A673 (cell line): ENCODE data around the gene MTHFSD. TPM values are rescaled to one million over a fixed set of nuclear protein-coding genes. Genes with fewer than 3 reads are reported as not detected.

Experiments used
- BruUV-seq: library from RNA; stranded (reverse); fragments of 400-500 nt; replicated peaks from 2 replicates; lab custom pipeline; 2021; lab: Mats Ljungman, UMichigan
- CTCF ChIA-PET: fragments of 300-600 bp; sonication (Branson Sonifier 250); formaldehyde crosslinking; loops from one replicate; lab custom pipeline; 2022; ENCODE audit warnings: antibody characterized with exemption; lab: Charles Lee
- POLR2A ChIA-PET: fragments of 300-600 bp; sonication (Branson Sonifier 250); formaldehyde crosslinking; loops from one replicate; lab custom pipeline; 2022; ENCODE audit warnings: antibody characterized with exemption; ENCODE audit not compliant: low non-redundant PET; lab: Charles Lee
- DNase-seq: peaks from one replicate; pipeline ENCODE4 v3.0.0-alpha.2; 2015; ENCODE audit warnings: low spot score
- H3K27ac ChIP-seq: fragments of 200-600 bp; sonication (generic); 2 replicates; pipeline ENCODE4 v1.5.1; 2016; ENCODE audit warnings: mixed run types, low read depth, mild to moderate bottlenecking, mixed read lengths, antibody characterized with exemption, low read length; ENCODE audit not compliant: poor library complexity, severe bottlenecking
- H3K27me3 ChIP-seq: fragments of 200-600 bp; sonication (generic); replicated peaks from 2 replicates; pipeline ENCODE4 v1.6.1; 2017; ENCODE audit warnings: mixed run types, low read depth, mild to moderate bottlenecking, mixed read lengths, antibody characterized with exemption, low read length; ENCODE audit not compliant: insufficient read depth, poor library complexity
- H3K36me3 ChIP-seq: fragments of 200-600 bp; sonication (generic); 2 replicates; pipeline ENCODE4 v1.6.1; 2016; ENCODE audit warnings: mixed run types, mild to moderate bottlenecking, mixed read lengths, antibody characterized with exemption, low read length; ENCODE audit not compliant: insufficient read depth, poor library complexity, severe bottlenecking
- H3K4me1 ChIP-seq: fragments of 200-600 bp; sonication (generic); 2 replicates; pipeline ENCODE4 v1.6.1; 2017; ENCODE audit warnings: mixed run types, mild to moderate bottlenecking, mixed read lengths, antibody characterized with exemption, low read length; ENCODE audit not compliant: insufficient read depth, poor library complexity, severe bottlenecking
- H3K4me3 ChIP-seq: fragments of 200-600 bp; sonication (generic); 2 replicates; pipeline ENCODE4 v1.5.1; 2016; ENCODE audit warnings: low read depth, mixed run types, mild to moderate bottlenecking, mixed read lengths, low read length; ENCODE audit not compliant: poor library complexity, severe bottlenecking
- H3K9me3 ChIP-seq: fragments of 200-600 bp; sonication (generic); 2 replicates; pipeline ENCODE4 v1.6.1; 2016; ENCODE audit warnings: mixed run types, low read depth, mild to moderate bottlenecking, mixed read lengths, antibody characterized with exemption, low read length; ENCODE audit not compliant: poor library complexity, severe bottlenecking
- CTCF ChIP-seq: fragments of 300-800, 200-600 bp; sonication (generic); conservative IDR thresholded peaks from 2 replicates; pipeline ENCODE4 v1.5.1; 2017; ENCODE audit warnings: low read depth, mild to moderate bottlenecking, antibody characterized with exemption, low read length, moderate library complexity, mixed read lengths
- EZH2 ChIP-seq: fragments of 200-600 bp; sonication (generic); IDR thresholded peaks from 2 replicates; pipeline ENCODE4 v1.6.1; 2017; ENCODE audit warnings: borderline replicate concordance, low read depth, mild to moderate bottlenecking, mixed read lengths, antibody characterized with exemption, low read length; ENCODE audit not compliant: poor library complexity, severe bottlenecking
- intact Hi-C: fragments of 100-400 bp; cut with micrococcal nuclease; formaldehyde crosslinking; loops from one replicate; pipeline ENCODE4 v1.10.0; 2022; ENCODE audit not compliant: unreplicated experiment
- total RNA-seq: library from RNA; stranded (reverse); gene quantifications from 2 replicates; pipeline ENCODE4 v1.2.3, GENCODE V29; 2021

MTHFSD gene
- total RNA-seq, 1 experiment from 2014 or later: 27.5 TPM

- ChIA-PET POLR2A (no interaction called here), CTCF (no interaction called here)
- no peaks in the 10 kb centered on the region for H3K4me1 ChIP-seq
- H3K36me3 ChIP-seq: no peaks in the 10 kb centered on the region
- H3K27ac ChIP-seq: no peak overlapping the region
- no peak overlapping the region for H3K4me3 ChIP-seq
- TF ChIP-seq CTCF (no peak), EZH2 (peak; percentile 4)
- intact Hi-C loops: no loop called here
- BruUV-seq: no TSS peak
- no peak for DNase-seq
- H3K27me3 ChIP-seq: peaks cover 100% of the 10 kb centered on the region
- no peaks in the 10 kb centered on the region for H3K9me3 ChIP-seq
Measured at GRCh38 chr16:86499889-86500707, 54.9 kb downstream of the MTHFSD start.

- TF ChIP-seq EZH2: peak; percentile 46
- no peak for TF ChIP-seq CTCF
- CTCF ChIA-PET: no interaction called here
- no TSS peak for BruUV-seq
- Histone ChIP-seq H3K9me3 (no peaks in the 10 kb centered on the region), H3K36me3 (no peaks in the 10 kb centered on the region), H3K27ac (no peak overlapping the region), H3K27me3 (peaks cover 100% of the 10 kb centered on the region), H3K4me3 (no peak overlapping the region), H3K4me1 (no peaks in the 10 kb centered on the region)
- no peak for DNase-seq
- POLR2A ChIA-PET: no interaction called here
- intact Hi-C loops: no loop called here
Measured at GRCh38 chr16:86499440-86499786, 55.6 kb downstream of the MTHFSD start.

GRCh38 chr16:86498671-86499439, 56.2 kb downstream of the MTHFSD start:
- Histone ChIP-seq H3K27ac (no peak overlapping the region), H3K4me3 (no peak overlapping the region), H3K36me3 (no peaks in the 10 kb centered on the region), H3K27me3 (peaks cover 100% of the 10 kb centered on the region), H3K4me1 (no peaks in the 10 kb centered on the region), H3K9me3 (no peaks in the 10 kb centered on the region)
- BruUV-seq: no TSS peak
- intact Hi-C loops: no loop called here
- ChIA-PET POLR2A (no interaction called here), CTCF (no interaction called here)
- no peak for TF ChIP-seq CTCF
- peak; percentile 95 for TF ChIP-seq EZH2
- DNase-seq: no peak
